Chondrocyte (in vitro differentiated cells): Measurements from ENCODE around the gene EFCAB9. TPM values are rescaled to one million over a fixed set of nuclear protein-coding genes. Genes with fewer than 3 reads are reported as not detected.
A peak's percentile ranks its signal among the peaks of the same experiment; 100 is the strongest.
"Not testable (repeated sequence)": the region's sequence is repeated elsewhere in the genome, so short reads cannot be mapped to it uniquely, and the experiment has no call there.

Source experiments
- DNase-seq: peaks from one replicate; pipeline ENCODE4 v3.0.0; 2021; ENCODE audit warnings: mixed read lengths, low spot score
- H3K27ac Mint-ChIP-seq: one replicate; pipeline ENCODE4 v1.8.0; 2021; ENCODE audit warnings: mild to moderate bottlenecking, moderate library complexity, mixed read lengths; ENCODE audit not compliant: unreplicated experiment
- H3K27me3 Mint-ChIP-seq: 2 replicates; pipeline ENCODE4 v1.8.0; 2021; ENCODE audit warnings: low read depth, mixed read lengths
- H3K36me3 Mint-ChIP-seq: 2 replicates; pipeline ENCODE4 v1.8.0; 2021; ENCODE audit warnings: low read depth, mixed read lengths
- H3K4me1 Mint-ChIP-seq: 2 replicates; pipeline ENCODE4 v1.8.0; 2021; ENCODE audit warnings: low read depth, mild to moderate bottlenecking, mixed read lengths
- H3K4me3 Mint-ChIP-seq: one replicate; pipeline ENCODE4 v1.8.0; 2021; ENCODE audit warnings: mild to moderate bottlenecking, moderate library complexity, mixed read lengths; ENCODE audit not compliant: unreplicated experiment
- H3K9me3 Mint-ChIP-seq: 2 replicates; pipeline ENCODE4 v1.8.0; 2021; ENCODE audit warnings: low read depth, mixed read lengths
- total RNA-seq: library from RNA; stranded (reverse); gene quantifications from 3 replicates; pipeline ENCODE4 v1.2.1, GENCODE V29; 2021
- TF ChIP-seq, protein P1 (sequence below): fragments of 200-600 bp; sonication (generic); IDR thresholded peaks from 2 replicates; pipeline ENCODE4 v1.5.0; 2021; ENCODE audit warnings: antibody characterized with exemption, mild to moderate bottlenecking, moderate library complexity

Gene EFCAB9
- total RNA-seq, 1 donor from 2014 or later = not detected

- H3K4me1 Mint-ChIP-seq = peaks cover 30% of the 10 kb centered on the region
- peak overlapping the region; percentile 27 for H3K27ac Mint-ChIP-seq
- no peaks in the 10 kb centered on the region for H3K9me3 Mint-ChIP-seq
- no peak overlapping the region for H3K4me3 Mint-ChIP-seq
- no peak for DNase-seq
- no peaks in the 10 kb centered on the region for H3K27me3 Mint-ChIP-seq
- TF ChIP-seq, protein P1, sequence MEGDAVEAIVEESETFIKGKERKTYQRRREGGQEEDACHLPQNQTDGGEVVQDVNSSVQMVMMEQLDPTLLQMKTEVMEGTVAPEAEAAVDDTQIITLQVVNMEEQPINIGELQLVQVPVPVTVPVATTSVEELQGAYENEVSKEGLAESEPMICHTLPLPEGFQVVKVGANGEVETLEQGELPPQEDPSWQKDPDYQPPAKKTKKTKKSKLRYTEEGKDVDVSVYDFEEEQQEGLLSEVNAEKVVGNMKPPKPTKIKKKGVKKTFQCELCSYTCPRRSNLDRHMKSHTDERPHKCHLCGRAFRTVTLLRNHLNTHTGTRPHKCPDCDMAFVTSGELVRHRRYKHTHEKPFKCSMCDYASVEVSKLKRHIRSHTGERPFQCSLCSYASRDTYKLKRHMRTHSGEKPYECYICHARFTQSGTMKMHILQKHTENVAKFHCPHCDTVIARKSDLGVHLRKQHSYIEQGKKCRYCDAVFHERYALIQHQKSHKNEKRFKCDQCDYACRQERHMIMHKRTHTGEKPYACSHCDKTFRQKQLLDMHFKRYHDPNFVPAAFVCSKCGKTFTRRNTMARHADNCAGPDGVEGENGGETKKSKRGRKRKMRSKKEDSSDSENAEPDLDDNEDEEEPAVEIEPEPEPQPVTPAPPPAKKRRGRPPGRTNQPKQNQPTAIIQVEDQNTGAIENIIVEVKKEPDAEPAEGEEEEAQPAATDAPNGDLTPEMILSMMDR = no peak
- peaks cover 10% of the 10 kb centered on the region for H3K36me3 Mint-ChIP-seq
These were observed 46.1 kb upstream of the EFCAB9 start for GRCh38 chr5:172147857-172148256.

DNA sequence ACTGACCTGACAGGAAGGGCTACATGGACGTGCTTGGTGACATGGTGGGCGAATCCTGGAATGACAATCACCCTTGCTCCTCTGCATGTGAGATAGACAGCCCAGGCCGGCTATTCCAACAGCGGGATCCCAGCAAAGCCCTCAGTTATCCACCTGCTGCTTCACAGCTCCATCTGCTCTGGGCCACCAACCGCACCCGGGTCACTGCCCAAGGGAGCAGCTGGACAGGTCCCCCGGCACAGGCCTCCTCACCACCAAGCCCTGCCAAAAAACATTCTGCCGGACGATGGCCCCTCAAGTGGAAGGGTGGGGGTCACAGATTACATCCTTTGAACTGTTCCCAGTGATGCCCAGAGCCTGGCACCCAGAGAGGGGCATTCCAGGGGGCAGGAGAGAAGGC lies 45.6 kb upstream of the EFCAB9 start:
- Mint-ChIP-seq H3K4me1 (peaks cover 30% of the 10 kb centered on the region), H3K36me3 (peaks cover 12% of the 10 kb centered on the region), H3K4me3 (no peak overlapping the region), H3K27me3 (no peaks in the 10 kb centered on the region), H3K27ac (no peak overlapping the region), H3K9me3 (no peaks in the 10 kb centered on the region)
- DNase-seq = no peak
- TF ChIP-seq, protein P1 = no peak

DNA sequence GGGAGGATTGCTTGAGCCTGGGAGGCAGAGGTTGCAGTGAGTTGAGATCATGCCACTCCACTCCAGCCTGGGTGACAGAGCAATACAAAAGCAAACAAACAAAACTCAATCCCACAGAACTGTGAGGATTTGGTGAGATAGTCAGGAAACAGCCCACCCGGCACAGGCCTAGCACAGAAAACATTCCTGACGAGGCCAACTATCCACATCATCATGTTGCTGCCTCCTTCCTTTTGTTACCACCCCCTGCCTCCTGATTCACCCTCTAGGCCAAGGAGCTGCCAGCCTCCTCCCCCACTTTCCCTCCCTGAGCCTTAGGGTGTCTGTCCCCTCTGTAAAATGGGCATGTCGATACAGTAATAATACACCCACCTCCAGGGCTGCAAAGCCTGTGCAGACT lies 44.9 kb upstream of the EFCAB9 start:
- Mint-ChIP-seq H3K27me3 (no peaks in the 10 kb centered on the region), H3K27ac (peak overlapping the region; percentile 49), H3K4me1 (peaks cover 28% of the 10 kb centered on the region), H3K36me3 (peaks cover 16% of the 10 kb centered on the region), H3K9me3 (no peaks in the 10 kb centered on the region), H3K4me3 (no peak overlapping the region)
- DNase-seq = peak; percentile 22
- TF ChIP-seq, protein P1 = no peak

GRCh38 chr5:172149481-172149880 lies 44.5 kb upstream of the EFCAB9 start:
- Mint-ChIP-seq H3K27ac (peak overlapping the region; percentile 22), H3K4me1 (peaks cover 24% of the 10 kb centered on the region), H3K36me3 (peaks cover 18% of the 10 kb centered on the region)
- DNase-seq = peak; percentile 53
- not testable (repeated sequence) for H3K27me3 Mint-ChIP-seq, H3K9me3 Mint-ChIP-seq, H3K4me3 Mint-ChIP-seq

DNA sequence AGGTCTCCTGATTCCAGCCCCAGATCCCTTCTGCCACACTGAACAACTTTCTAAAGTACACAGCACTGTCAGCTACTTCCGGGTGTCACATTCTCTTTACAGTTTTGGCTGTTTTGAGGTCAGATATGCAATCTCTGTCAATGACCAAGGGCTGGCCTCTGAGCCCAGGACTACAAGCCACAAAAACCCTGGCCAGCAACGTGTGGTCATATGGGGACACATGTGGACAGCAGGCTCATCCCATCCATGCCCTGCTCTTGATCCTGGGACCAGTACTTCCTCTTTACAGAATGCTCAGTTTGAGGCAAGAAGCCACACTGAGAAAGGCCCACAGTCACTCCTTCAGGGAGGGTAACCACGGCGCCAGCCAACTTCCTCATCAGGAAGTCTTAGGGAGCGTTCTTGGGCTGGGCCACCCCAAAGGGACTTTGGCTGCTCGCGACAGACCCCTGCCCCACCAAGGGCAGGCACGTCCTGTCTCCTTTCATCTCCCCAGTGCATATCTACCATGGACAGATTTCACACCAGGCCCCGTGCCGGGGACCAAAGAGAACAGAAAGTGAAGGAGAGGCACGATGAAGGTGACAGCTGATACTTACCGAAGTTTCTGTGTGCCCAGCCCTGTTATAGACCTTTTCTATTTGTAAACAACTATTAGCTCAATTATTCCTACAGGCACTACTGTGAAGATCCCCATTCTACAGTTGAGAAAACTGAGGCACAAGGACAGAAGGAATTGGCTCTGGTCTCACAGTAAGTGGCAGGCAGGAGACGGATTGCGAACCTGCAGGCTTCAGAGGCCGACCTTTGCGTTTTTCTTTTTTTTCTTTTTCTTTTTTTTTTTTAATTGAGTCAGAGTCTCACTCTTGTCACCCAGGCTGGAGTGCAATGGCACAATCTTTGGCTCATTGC lies 43.2 kb upstream of the EFCAB9 start:
- Mint-ChIP-seq H3K4me3 (no peak overlapping the region), H3K4me1 (peaks cover 16% of the 10 kb centered on the region), H3K9me3 (no peaks in the 10 kb centered on the region), H3K27me3 (no peaks in the 10 kb centered on the region), H3K36me3 (peaks cover 22% of the 10 kb centered on the region), H3K27ac (no peak overlapping the region)
- DNase-seq = peak; percentile 65
- TF ChIP-seq, protein P1 = no peak
